Esophagus squamous epithelium (tissue), 5 donors: ENCODE data around the gene DENND4C. TPM values are rescaled to one million over a fixed set of nuclear protein-coding genes. Genes with fewer than 3 reads are reported as not detected.

Experiments used
- DNase-seq: peaks from one replicate; lab custom pipeline; 2025; lab: John Stamatoyannopoulos, UW
- H3K27ac ChIP-seq, 4 donors: fragments of 200-600 bp; sonication (generic); one replicate each; pipeline ENCODE4 v1.5.1; 2016 to 2019; ENCODE audit warnings: mild to moderate bottlenecking in 1 of 4
- H3K27me3 ChIP-seq, 4 donors: fragments of 200-600 bp; sonication (generic); 1 replicate in 3 of 4; 2 replicates in 1 of 4; pipeline versions ENCODE4 v1.5.1 to v1.6.0; 2017 to 2021; ENCODE audit warnings: antibody characterized with exemption in 1 of 4
- H3K36me3 ChIP-seq, 3 donors: fragments of 200-600 bp; sonication (generic); one replicate each; pipeline ENCODE4 v1.5.1; 2016 to 2019
- H3K4me1 ChIP-seq, 3 donors: fragments of 200-600 bp; sonication (generic); one replicate each; pipeline ENCODE4 v1.5.1; 2017 to 2019
- H3K4me3 ChIP-seq, 4 donors: fragments of 200-600 bp; sonication (generic); 1 replicate in 3 of 4; 2 replicates in 1 of 4; pipeline ENCODE4 v1.5.1; 2016 to 2019; ENCODE audit warnings: mild to moderate bottlenecking in 2 of 4, moderate library complexity in 1 of 4
- H3K9me3 ChIP-seq, 3 donors: fragments of 200-600 bp; sonication (generic); one replicate each; pipeline ENCODE4 v1.5.1; 2016 to 2019
- CTCF ChIP-seq, 6 experiments: fragments of 450-650 bp in 4 of 6; fragments of 200-600 bp in 2 of 6; sonication (generic) in 2 of 6; IDR thresholded peaks; one replicate each; pipeline ENCODE4 v1.5.1; 2016 to 2019; ENCODE audit warnings: antibody characterized with exemption in 6 of 6, mild to moderate bottlenecking in 4 of 6, moderate library complexity in 4 of 6
- POLR2A ChIP-seq, 4 donors: fragments of 450-650 bp; IDR thresholded peaks; one replicate each; pipeline ENCODE4 v1.6.1; 2017; ENCODE audit warnings: antibody characterized with exemption in 4 of 4, mild to moderate bottlenecking in 4 of 4, moderate library complexity in 3 of 4
- WGBS, 2 donors: methylation state at CpG; one replicate each; pipeline ENCODE4 v1.1.5; 2018; 5-methylcytosine and 5-hydroxymethylcytosine counted together
- intact Hi-C: fragments of 100-400 bp; cut with DNase I; formaldehyde crosslinking; loops from one replicate; pipeline ENCODE4 v1.15.0; 2022
- total RNA-seq, 4 donors: library from RNA; depleted of rRNA; stranded (reverse); fragments of >200 nt; gene quantifications; one replicate each; pipeline ENCODE4 v1.1.0, GENCODE V29; 2016
- donor health status: DM: yes; HTN: yes; CAD: no.

DENND4C gene
- total RNA-seq, 4 donors from 2014 or later, result 32.7 to 65.8 (median 50.7) TPM

GRCh38 chr9:19231126-19231903 lies 822 bp downstream of the DENND4C start:
- Histone ChIP-seq H3K4me3 (peak overlapping the region; percentile 81 to 98 (median 96)), H3K9me3 (no peaks in the 10 kb centered on the region), H3K4me1 (peaks cover 8 to 43% (median 12%) of the 10 kb centered on the region in 3 donors), H3K27me3 (no peaks in the 10 kb centered on the region), H3K36me3 (peaks cover 0 to 5% (median 0%) of the 10 kb centered on the region in 3 donors), H3K27ac (peak overlapping the region; percentile 95 to 98 (median 96))
- DNase-seq, result no peak
- 0 to 1% methylated on average over 17 of the region's 35 CpGs for WGBS, 2 donors
- intact Hi-C loops, result no loop called here
- TF ChIP-seq POLR2A (IDR thresholded peaks at IDR 0.05), result no peak
- TF ChIP-seq CTCF (IDR thresholded peaks at IDR 0.05), result no peak

- WGBS, 2 donors, result 1 to 5% methylated on average over 14 of the region's 14 CpGs
- Histone ChIP-seq H3K4me3 (peak overlapping the region; percentile 81 to 98 (median 96)), H3K36me3 (peaks cover 0 to 5% (median 0%) of the 10 kb centered on the region in 3 donors), H3K9me3 (no peaks in the 10 kb centered on the region), H3K27ac (peak overlapping the region; percentile 95 to 98 (median 96)), H3K4me1 (peaks cover 8 to 49% (median 12%) of the 10 kb centered on the region in 3 donors), H3K27me3 (no peaks in the 10 kb centered on the region)
- intact Hi-C loops, result no loop called here
- TF ChIP-seq CTCF (IDR thresholded peaks at IDR 0.05) (no peak), POLR2A (IDR thresholded peaks at IDR 0.05) (no peak)
- no peak for DNase-seq
These were observed 1.7 kb downstream of the DENND4C start for GRCh38 chr9:19231904-19232822.

- H3K9me3 ChIP-seq, result no peaks in the 10 kb centered on the region
- TF ChIP-seq CTCF (IDR thresholded peaks at IDR 0.05) (no peak), POLR2A (IDR thresholded peaks at IDR 0.05) (no peak)
- peaks cover 0 to 5% (median 0%) of the 10 kb centered on the region in 3 donors for H3K36me3 ChIP-seq
- DNase-seq, result no peak
- H3K4me1 ChIP-seq, result peaks cover 8 to 56% (median 12%) of the 10 kb centered on the region in 3 donors
- H3K27ac ChIP-seq, result peak overlapping the region; percentile 95 to 98 (median 96)
- intact Hi-C loops, result no loop called here
- H3K27me3 ChIP-seq, result no peaks in the 10 kb centered on the region
- 7 to 11% methylated on average over 1 of the region's 1 CpG for WGBS, 2 donors
- peak overlapping the region; percentile 1 to 98 (median 88) for H3K4me3 ChIP-seq
These were observed 2.3 kb downstream of the DENND4C start for GRCh38 chr9:19232823-19233194.

GRCh38 chr9:19233344-19233743 lies 2.9 kb downstream of the DENND4C start:
- intact Hi-C loops, result no loop called here
- DNase-seq, result no peak
- no peaks in the 10 kb centered on the region for H3K9me3 ChIP-seq
- H3K27me3 ChIP-seq, result no peaks in the 10 kb centered on the region
- peaks cover 8 to 60% (median 12%) of the 10 kb centered on the region in 3 donors for H3K4me1 ChIP-seq
- 66 to 69% methylated on average over 5 of the region's 5 CpGs for WGBS, 2 donors
- TF ChIP-seq CTCF (IDR thresholded peaks at IDR 0.05), result no peak
- TF ChIP-seq POLR2A (IDR thresholded peaks at IDR 0.05), result no peak
- peak overlapping the region in 3 of 4 donors; percentile 95 to 98 (median 97) for H3K27ac ChIP-seq
- H3K4me3 ChIP-seq, result peak overlapping the region; percentile 1 to 98 (median 88)
- peaks cover 0 to 5% (median 0%) of the 10 kb centered on the region in 3 donors for H3K36me3 ChIP-seq
